Natural killer cell (primary cell): ENCODE data around the gene SRRD. TPM values are rescaled to one million over a fixed set of nuclear protein-coding genes. Genes with fewer than 3 reads are reported as not detected.

Source experiments
- ATAC-seq, 3 donors: fragments of 150-1000 bp in 2 of 3; fragments of 200-7000 bp in 1 of 3; cut with Tn5 transposase; 1 replicate in 1 of 3; 2 replicates in 2 of 3; pipeline ENCODE4 v1.10.0; 2021; ENCODE audit warnings: mild to moderate bottlenecking in 2 of 3, moderate library complexity in 2 of 3
- DNase-seq, 2 donors: peaks; one replicate each; pipeline versions ENCODE4 v3.0.0 to v3.0.0-alpha.2; 2013 to 2021; ENCODE audit warnings: mixed read lengths in 1 of 2
- H3K27ac ChIP-seq: one replicate; pipeline ENCODE4 v1.5.1; 2013; ENCODE audit warnings: mild to moderate bottlenecking, low read length
- H3K27me3 ChIP-seq: one replicate; pipeline ENCODE4 v1.6.1; 2013; ENCODE audit warnings: low read length; ENCODE audit not compliant: control insufficient read depth, insufficient read depth
- H3K36me3 ChIP-seq: one replicate; pipeline ENCODE4 v1.6.1; 2013; ENCODE audit warnings: low read length; ENCODE audit not compliant: control insufficient read depth, insufficient read depth
- H3K4me1 ChIP-seq: one replicate; pipeline ENCODE4 v1.6.1; 2013; ENCODE audit warnings: low read length; ENCODE audit not compliant: control insufficient read depth, insufficient read depth
- H3K4me3 ChIP-seq: one replicate; pipeline ENCODE4 v1.5.1; 2013; ENCODE audit warnings: low read length
- H3K9me3 ChIP-seq: one replicate; pipeline ENCODE4 v1.6.1; 2013; ENCODE audit warnings: low read length; ENCODE audit not compliant: control insufficient read depth, insufficient read depth
- H3K27ac Mint-ChIP-seq, 2 donors: one replicate each; pipeline ENCODE4 v1.8.0; 2022; ENCODE audit warnings: mild to moderate bottlenecking in 2 of 2, mixed read lengths in 2 of 2, moderate library complexity in 1 of 2
- H3K27me3 Mint-ChIP-seq, 2 donors: one replicate each; pipeline ENCODE4 v1.8.0; 2022; ENCODE audit warnings: low read depth in 2 of 2, mixed read lengths in 2 of 2
- H3K36me3 Mint-ChIP-seq: one replicate; pipeline ENCODE4 v1.8.0; 2022; ENCODE audit warnings: mixed read lengths
- H3K4me1 Mint-ChIP-seq, 2 donors: one replicate each; pipeline ENCODE4 v1.8.0; 2022; ENCODE audit warnings: mixed read lengths in 2 of 2
- H3K4me3 Mint-ChIP-seq: one replicate; pipeline ENCODE4 v1.8.0; 2022; ENCODE audit warnings: mild to moderate bottlenecking, moderate library complexity, mixed read lengths
- H3K9me3 Mint-ChIP-seq, 2 donors: one replicate each; pipeline ENCODE4 v1.8.0; 2022; ENCODE audit warnings: mixed read lengths in 2 of 2
- CTCF ChIP-seq: fragments of 200-600 bp; IDR thresholded peaks from one replicate; pipeline ENCODE4 v1.8.0; 2022; ENCODE audit warnings: antibody characterized with exemption
- WGBS: methylation state at CpG from one replicate; pipeline ENCODE4 v1.1.7; 2013; ENCODE audit warnings: missing lambda C conversion rate; ENCODE audit not compliant: insufficient coverage; 5-methylcytosine and 5-hydroxymethylcytosine counted together
- intact Hi-C: fragments of 100-400 bp; cut with micrococcal nuclease; formaldehyde crosslinking; loops from one replicate; pipeline ENCODE4 v1.14.2; 2022
- total RNA-seq, 4 donors: library from RNA; stranded (reverse); fragments of 120-200 nt in 1 of 4; gene quantifications; one replicate each; pipeline versions ENCODE4 v1.2.3 to v1.2.4, GENCODE V29; 2013 to 2022

SRRD gene
- total RNA-seq, 3 donors from 2014 or later (not counting 1 experiment from before 2014, with no cell fraction given) = 18.8 to 21.5 (median 21.4) TPM

GRCh38 chr22:26494506-26494905 lies 10.8 kb downstream of the SRRD start:
- no peak overlapping the region for H3K4me3 Mint-ChIP-seq
- no peak for ATAC-seq
- no peak for TF ChIP-seq CTCF
- no peak for DNase-seq
- intact Hi-C loops = no loop called here
- Histone ChIP-seq H3K27ac (no peak overlapping the region), H3K4me1 (no peaks in the 10 kb centered on the region), H3K9me3 (no peaks in the 10 kb centered on the region), H3K27me3 (no peaks in the 10 kb centered on the region), H3K36me3 (peaks cover 82% of the 10 kb centered on the region), H3K4me3 (no peak overlapping the region)
- H3K36me3 Mint-ChIP-seq = no peaks in the 10 kb centered on the region
- no peaks in the 10 kb centered on the region for H3K27me3 Mint-ChIP-seq
- H3K27ac Mint-ChIP-seq = peak overlapping the region in 1 of 2 donors; percentile 47
- H3K4me1 Mint-ChIP-seq = peaks cover 0 to 4% of the 10 kb centered on the region in 2 donors
- no peaks in the 10 kb centered on the region for H3K9me3 Mint-ChIP-seq

- no peaks in the 10 kb centered on the region for H3K9me3 ChIP-seq
- no peak overlapping the region for H3K27ac ChIP-seq
- no peaks in the 10 kb centered on the region for H3K27me3 ChIP-seq
- H3K4me1 ChIP-seq = no peaks in the 10 kb centered on the region
- no peaks in the 10 kb centered on the region for H3K36me3 Mint-ChIP-seq
- intact Hi-C loops = no loop called here
- no peak overlapping the region for H3K27ac Mint-ChIP-seq
- no peak overlapping the region for H3K4me3 Mint-ChIP-seq
- no peaks in the 10 kb centered on the region for H3K9me3 Mint-ChIP-seq
- ATAC-seq (no peak), DNase-seq (no peak)
- peaks cover 0 to 4% of the 10 kb centered on the region in 2 donors for H3K4me1 Mint-ChIP-seq
- peaks cover 79% of the 10 kb centered on the region for H3K36me3 ChIP-seq
- WGBS = 100% methylated on average over 3 of the region's 4 CpGs
- no peak for TF ChIP-seq CTCF
- no peak overlapping the region for H3K4me3 ChIP-seq
- H3K27me3 Mint-ChIP-seq = no peaks in the 10 kb centered on the region
Observed at GRCh38 chr22:26496456-26496855, 12.8 kb downstream of the SRRD start.

GRCh38 chr22:26499188-26499703 lies 15.6 kb downstream of the SRRD start:
- no peaks in the 10 kb centered on the region for H3K9me3 Mint-ChIP-seq
- peaks cover 76% of the 10 kb centered on the region for H3K36me3 ChIP-seq
- intact Hi-C loops = no loop called here
- ATAC-seq = no peak
- no peak for TF ChIP-seq CTCF
- DNase-seq = no peak
- no peaks in the 10 kb centered on the region for H3K27me3 Mint-ChIP-seq
- peaks cover 16% of the 10 kb centered on the region for H3K4me1 ChIP-seq
- peaks cover 9% of the 10 kb centered on the region for H3K36me3 Mint-ChIP-seq
- peaks cover 24 to 28% of the 10 kb centered on the region in 2 donors for H3K4me1 Mint-ChIP-seq
- H3K27ac ChIP-seq = no peak overlapping the region
- no peaks in the 10 kb centered on the region for H3K9me3 ChIP-seq
- no peak overlapping the region for H3K4me3 ChIP-seq
- 94% methylated on average over 25 of the region's 25 CpGs for WGBS
- H3K4me3 Mint-ChIP-seq = no peak overlapping the region
- no peaks in the 10 kb centered on the region for H3K27me3 ChIP-seq
- H3K27ac Mint-ChIP-seq = peak overlapping the region in 1 of 2 donors; percentile 34

GRCh38 chr22:26501996-26502395 lies 18.3 kb downstream of the SRRD start:
- no peaks in the 10 kb centered on the region for H3K9me3 Mint-ChIP-seq
- ATAC-seq (no peak), DNase-seq (no peak)
- intact Hi-C loops = loop anchor here (2.0 to 5.0 kb wide), 3 partner anchors 19 to 90 kb away; partner anchors contain the start of genes HPS4, SRRD and TPST2
- no peak overlapping the region for H3K4me3 ChIP-seq
- H3K36me3 Mint-ChIP-seq = peaks cover 15% of the 10 kb centered on the region
- H3K27ac Mint-ChIP-seq = peak overlapping the region; percentile 87 to 93
- peaks cover 77% of the 10 kb centered on the region for H3K36me3 ChIP-seq
- no peak overlapping the region for H3K27ac ChIP-seq
- H3K4me1 Mint-ChIP-seq = peaks cover 26 to 29% of the 10 kb centered on the region in 2 donors
- no peak overlapping the region for H3K4me3 Mint-ChIP-seq
- H3K9me3 ChIP-seq = no peaks in the 10 kb centered on the region
- H3K27me3 Mint-ChIP-seq = no peaks in the 10 kb centered on the region
- no CpG with 5 or more reads among the region's 2 CpGs for WGBS
- TF ChIP-seq CTCF = no peak
- H3K27me3 ChIP-seq = no peaks in the 10 kb centered on the region
- peaks cover 19% of the 10 kb centered on the region for H3K4me1 ChIP-seq
